DOHH2 (cell line): ENCODE data around the gene HMCN2.

ENCODE experiments used
- EZH2phosphoT487 ChIP-seq: fragments of 200-600 bp; sonication (generic); IDR thresholded peaks from 2 replicates; pipeline ENCODE4 v1.6.1; 2017; ENCODE audit warnings: borderline replicate concordance, mild to moderate bottlenecking, antibody characterized with exemption, low read length, moderate library complexity, mixed read lengths
- TF ChIP-seq, protein P1 (sequence below): fragments of 200-600 bp; sonication (generic); IDR thresholded peaks from one replicate; pipeline ENCODE4 v1.5.1; 2014; ENCODE audit warnings: antibody characterized with exemption, mild to moderate bottlenecking, low read depth, low read length; ENCODE audit not compliant: poor library complexity, severe bottlenecking

- TF ChIP-seq, protein P1, sequence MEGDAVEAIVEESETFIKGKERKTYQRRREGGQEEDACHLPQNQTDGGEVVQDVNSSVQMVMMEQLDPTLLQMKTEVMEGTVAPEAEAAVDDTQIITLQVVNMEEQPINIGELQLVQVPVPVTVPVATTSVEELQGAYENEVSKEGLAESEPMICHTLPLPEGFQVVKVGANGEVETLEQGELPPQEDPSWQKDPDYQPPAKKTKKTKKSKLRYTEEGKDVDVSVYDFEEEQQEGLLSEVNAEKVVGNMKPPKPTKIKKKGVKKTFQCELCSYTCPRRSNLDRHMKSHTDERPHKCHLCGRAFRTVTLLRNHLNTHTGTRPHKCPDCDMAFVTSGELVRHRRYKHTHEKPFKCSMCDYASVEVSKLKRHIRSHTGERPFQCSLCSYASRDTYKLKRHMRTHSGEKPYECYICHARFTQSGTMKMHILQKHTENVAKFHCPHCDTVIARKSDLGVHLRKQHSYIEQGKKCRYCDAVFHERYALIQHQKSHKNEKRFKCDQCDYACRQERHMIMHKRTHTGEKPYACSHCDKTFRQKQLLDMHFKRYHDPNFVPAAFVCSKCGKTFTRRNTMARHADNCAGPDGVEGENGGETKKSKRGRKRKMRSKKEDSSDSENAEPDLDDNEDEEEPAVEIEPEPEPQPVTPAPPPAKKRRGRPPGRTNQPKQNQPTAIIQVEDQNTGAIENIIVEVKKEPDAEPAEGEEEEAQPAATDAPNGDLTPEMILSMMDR: no peak
- no peak for TF ChIP-seq EZH2phosphoT487
Measured at GRCh38 chr9:130260816-130261765, 4.5 kb upstream of the HMCN2 start.
